ENCODE results near the gene CCR5.
"Not testable (repeated sequence)": the region's sequence is repeated elsewhere in the genome, so short reads cannot be mapped to it uniquely, and the experiment has no call there.

Gene CCR5

DNA sequence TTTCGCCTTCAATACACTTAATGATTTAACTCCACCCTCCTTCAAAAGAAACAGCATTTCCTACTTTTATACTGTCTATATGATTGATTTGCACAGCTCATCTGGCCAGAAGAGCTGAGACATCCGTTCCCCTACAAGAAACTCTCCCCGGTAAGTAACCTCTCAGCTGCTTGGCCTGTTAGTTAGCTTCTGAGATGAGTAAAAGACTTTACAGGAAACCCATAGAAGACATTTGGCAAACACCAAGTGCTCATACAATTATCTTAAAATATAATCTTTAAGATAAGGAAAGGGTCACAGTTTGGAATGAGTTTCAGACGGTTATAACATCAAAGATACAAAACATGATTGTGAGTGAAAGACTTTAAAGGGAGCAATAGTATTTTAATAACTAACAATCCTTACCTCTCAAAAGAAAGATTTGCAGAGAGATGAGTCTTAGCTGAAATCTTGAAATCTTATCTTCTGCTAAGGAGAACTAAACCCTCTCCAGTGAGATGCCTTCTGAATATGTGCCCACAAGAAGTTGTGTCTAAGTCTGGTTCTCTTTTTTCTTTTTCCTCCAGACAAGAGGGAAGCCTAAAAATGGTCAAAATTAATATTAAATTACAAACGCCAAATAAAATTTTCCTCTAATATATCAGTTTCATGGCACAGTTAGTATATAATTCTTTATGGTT, at the start of gene CCR5:
Gene CCR5 (plus strand): TSS at position 108 of the 680 bp plus-strand sequence. CDS start 1,957 bp downstream, outside the sequence.
- Histone ChIP-seq H3K4me3 (ENCODE audit: low read depth, low read length) (no peak within 1 kb of the TSS), H3K36me3 (ENCODE audit: control insufficient read depth, insufficient read depth, low read length) (no peaks in the 10 kb centered on the region), H3K27me3 (ENCODE audit: control insufficient read depth, insufficient read depth, low read length) (no peaks in the 10 kb centered on the region), H3K9ac (ENCODE audit: low read depth, low read length) (no peak within 1 kb of the TSS), H3K4me1 (ENCODE audit: control insufficient read depth, insufficient read depth, low read length) (no peaks in the 10 kb centered on the region), H3K9me3 (ENCODE audit: control insufficient read depth, insufficient read depth, low read length) (no peaks in the 10 kb centered on the region)

DNA sequence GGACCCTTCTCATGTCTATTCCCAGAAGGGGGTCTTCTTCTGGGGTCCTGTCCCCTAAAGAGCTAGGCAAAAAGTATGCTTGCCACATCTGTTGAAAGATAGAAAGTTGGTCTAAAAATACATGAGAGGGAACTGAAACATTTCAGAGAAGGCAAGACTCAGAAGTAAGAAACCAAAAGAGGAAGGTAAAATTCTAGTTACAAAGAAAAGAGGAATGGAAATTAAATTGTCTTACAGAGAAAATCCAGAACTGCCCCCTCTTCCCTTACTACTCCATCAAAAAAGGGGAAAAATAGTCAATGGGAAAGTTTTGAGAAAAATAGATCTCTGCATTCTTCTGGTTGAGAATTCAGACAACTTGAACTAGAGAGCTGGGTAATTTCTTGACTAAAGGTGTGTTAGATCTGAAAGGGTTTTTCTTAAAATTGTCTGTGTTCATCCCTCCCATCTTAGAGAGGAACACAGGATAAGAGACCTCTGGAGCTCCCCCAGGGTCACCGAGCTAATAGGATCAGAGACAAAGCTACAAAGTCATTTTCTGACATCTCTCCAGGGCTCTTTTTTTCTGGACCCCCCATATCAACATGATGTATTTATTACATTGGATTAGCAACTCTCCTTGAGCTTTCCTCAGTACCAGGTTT, 49.2 kb upstream of the CCR5 start:
- no peaks in the 10 kb centered on the region for H3K27me3 ChIP-seq (ENCODE audit: control insufficient read depth, insufficient read depth, low read length)
- no peak overlapping the region for H3K4me3 ChIP-seq (ENCODE audit: low read depth, low read length)
- no peak overlapping the region for H3K9ac ChIP-seq (ENCODE audit: low read depth, low read length)
- H3K9me3 ChIP-seq (ENCODE audit: control insufficient read depth, insufficient read depth, low read length) = peaks cover 3% of the 10 kb centered on the region
- H3K4me1 ChIP-seq (ENCODE audit: control insufficient read depth, insufficient read depth, low read length) = no peaks in the 10 kb centered on the region
- no peaks in the 10 kb centered on the region for H3K36me3 ChIP-seq (ENCODE audit: control insufficient read depth, insufficient read depth, low read length)

DNA sequence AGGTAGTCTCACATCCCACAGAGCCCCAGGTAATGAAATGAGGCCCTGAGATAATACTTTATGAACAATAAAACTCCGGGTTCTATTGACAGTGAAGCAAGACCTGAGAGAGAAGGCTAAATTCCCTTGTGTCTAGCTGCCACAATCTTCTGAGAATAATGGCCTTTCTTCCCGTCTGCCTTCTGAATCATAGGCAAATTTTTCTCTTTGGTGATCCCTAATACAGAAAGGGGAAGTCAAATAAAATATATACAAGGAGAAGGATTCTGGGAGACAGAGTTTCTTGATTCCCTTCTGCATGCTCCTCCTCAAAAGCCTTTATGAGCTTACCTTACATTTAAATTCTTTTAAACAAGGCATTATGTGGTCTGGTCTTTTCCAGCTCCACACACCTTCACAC, 46.7 kb upstream of the CCR5 start:
- peaks cover 3% of the 10 kb centered on the region for H3K9me3 ChIP-seq (ENCODE audit: control insufficient read depth, insufficient read depth, low read length)
- no peaks in the 10 kb centered on the region for H3K36me3 ChIP-seq (ENCODE audit: control insufficient read depth, insufficient read depth, low read length)
- H3K4me3 ChIP-seq (ENCODE audit: low read depth, low read length) = no peak overlapping the region
- H3K27me3 ChIP-seq (ENCODE audit: control insufficient read depth, insufficient read depth, low read length) = no peaks in the 10 kb centered on the region
- H3K4me1 ChIP-seq (ENCODE audit: control insufficient read depth, insufficient read depth, low read length) = no peaks in the 10 kb centered on the region
- H3K9ac ChIP-seq (ENCODE audit: low read depth, low read length) = no peak overlapping the region

DNA sequence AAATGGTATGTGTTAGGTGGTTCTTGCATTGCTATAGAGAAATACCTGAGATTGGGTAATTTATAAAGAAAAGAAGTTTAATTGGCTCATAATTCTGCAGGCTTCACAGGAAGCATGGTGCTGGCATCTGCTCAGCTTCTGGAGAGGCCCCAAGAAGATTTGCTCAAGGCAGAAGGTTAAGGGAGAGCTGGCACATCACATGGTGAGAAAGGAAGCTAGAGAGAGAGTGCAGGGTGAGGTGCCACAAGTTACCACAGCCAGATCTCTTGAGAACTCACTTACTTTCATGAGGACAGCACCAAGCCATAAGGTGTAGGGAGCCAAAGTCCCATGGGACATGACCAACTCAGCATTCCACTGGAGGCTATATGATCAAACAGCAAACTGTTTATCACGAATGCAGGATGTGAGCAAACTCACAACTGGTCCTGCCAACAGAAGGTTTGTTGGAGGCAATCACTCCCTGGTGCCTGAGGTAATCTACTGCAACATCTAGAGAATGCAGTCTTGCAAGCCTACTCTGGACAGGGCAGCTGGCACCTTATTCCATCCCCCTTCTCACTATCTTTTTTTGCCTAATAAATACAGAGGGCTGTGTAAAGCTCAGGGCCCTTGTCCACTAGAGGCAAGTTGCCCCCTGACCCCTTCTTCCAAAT, 45.0 kb upstream of the CCR5 start:
- Histone ChIP-seq H3K27me3 (ENCODE audit: control insufficient read depth, insufficient read depth, low read length) (no peaks in the 10 kb centered on the region), H3K4me3 (ENCODE audit: low read depth, low read length) (no peak overlapping the region), H3K36me3 (ENCODE audit: control insufficient read depth, insufficient read depth, low read length) (no peaks in the 10 kb centered on the region), H3K9ac (ENCODE audit: low read depth, low read length) (no peak overlapping the region), H3K4me1 (ENCODE audit: control insufficient read depth, insufficient read depth, low read length) (no peaks in the 10 kb centered on the region), H3K9me3 (ENCODE audit: control insufficient read depth, insufficient read depth, low read length) (no peaks in the 10 kb centered on the region)

DNA sequence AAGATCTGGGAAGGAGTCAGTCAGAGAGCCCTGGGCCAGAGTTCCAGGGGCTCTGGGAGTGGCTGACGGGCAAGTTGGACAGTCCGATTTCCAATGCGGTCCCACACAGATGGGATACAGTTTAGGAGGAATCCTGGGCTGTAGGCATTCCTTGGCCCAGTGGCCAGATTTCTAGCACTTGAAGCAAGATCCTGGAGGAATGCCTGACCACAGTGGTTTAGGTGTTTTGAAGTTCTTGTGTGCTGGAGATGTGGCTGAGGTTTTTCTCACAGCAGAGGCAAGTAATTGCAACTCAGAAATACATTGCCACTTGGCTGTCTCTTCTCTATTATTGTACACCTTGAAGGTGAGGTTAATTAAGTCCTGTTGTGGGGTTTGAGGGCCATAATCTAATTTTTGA, 40.1 kb upstream of the CCR5 start:
- not testable (repeated sequence) for H3K36me3 ChIP-seq (ENCODE audit: control insufficient read depth, insufficient read depth, low read length); H3K4me1 ChIP-seq (ENCODE audit: control insufficient read depth, insufficient read depth, low read length); H3K4me3 ChIP-seq (ENCODE audit: low read depth, low read length); H3K27me3 ChIP-seq (ENCODE audit: control insufficient read depth, insufficient read depth, low read length); H3K9me3 ChIP-seq (ENCODE audit: control insufficient read depth, insufficient read depth, low read length); H3K9ac ChIP-seq (ENCODE audit: low read depth, low read length)

DNA sequence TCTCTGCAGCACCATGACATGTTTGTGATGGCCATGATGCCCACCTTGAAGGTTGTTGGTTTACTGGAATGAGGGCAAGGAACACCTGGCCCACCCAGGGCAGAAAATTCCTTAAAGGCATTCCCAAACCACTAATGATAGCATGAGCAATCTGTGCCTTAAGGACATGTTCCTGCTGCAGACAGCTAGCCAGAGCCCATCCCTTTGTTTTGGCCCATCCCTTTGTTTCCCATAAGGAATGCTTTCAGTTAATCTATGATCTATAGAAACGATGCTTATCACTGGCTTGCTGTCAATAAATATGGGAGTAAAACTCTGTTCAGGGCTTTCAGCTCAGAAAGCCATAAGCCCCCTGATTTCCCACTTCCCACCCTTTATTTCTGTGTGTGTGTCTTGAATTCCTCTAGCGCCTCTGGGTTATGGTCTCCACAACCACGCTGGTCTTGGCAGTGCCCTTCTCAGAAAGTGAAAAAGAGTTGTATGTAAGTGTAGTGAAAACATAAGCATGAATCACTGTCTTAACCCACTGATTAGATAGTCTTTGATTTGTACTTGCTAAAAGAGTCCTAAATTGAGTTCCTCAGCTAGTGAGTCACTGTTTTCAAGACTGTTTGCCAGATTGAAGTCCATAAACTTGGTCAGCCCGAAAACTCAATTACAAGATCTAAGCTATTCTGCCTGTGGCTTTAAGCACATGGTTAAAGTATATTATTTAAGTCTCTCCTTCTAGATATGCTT, 35.8 kb upstream of the CCR5 start:
- H3K27me3 ChIP-seq (ENCODE audit: control insufficient read depth, insufficient read depth, low read length) = no peaks in the 10 kb centered on the region
- H3K36me3 ChIP-seq (ENCODE audit: control insufficient read depth, insufficient read depth, low read length) = no peaks in the 10 kb centered on the region
- H3K9me3 ChIP-seq (ENCODE audit: control insufficient read depth, insufficient read depth, low read length) = peaks cover 3% of the 10 kb centered on the region
- no peak overlapping the region for H3K4me3 ChIP-seq (ENCODE audit: low read depth, low read length)
- H3K4me1 ChIP-seq (ENCODE audit: control insufficient read depth, insufficient read depth, low read length) = no peaks in the 10 kb centered on the region
- no peak overlapping the region for H3K9ac ChIP-seq (ENCODE audit: low read depth, low read length)

DNA sequence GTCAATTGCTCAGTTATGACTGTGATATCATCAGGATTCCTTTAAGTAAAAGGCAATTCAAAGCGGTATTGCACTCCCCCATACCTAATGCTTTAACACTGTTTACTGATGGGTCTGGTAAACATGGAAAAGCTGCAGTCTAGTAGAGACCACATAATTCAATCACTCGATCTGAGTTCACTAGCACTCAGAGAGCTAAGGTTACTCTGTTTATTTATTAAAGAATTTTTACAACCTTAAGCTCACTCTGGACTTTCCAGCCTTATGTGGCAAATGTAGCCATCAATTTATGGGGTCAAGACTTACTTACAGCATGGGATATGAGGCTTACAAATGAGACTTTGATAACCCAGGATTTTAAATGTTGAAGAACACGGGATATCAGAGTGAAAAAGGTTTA, 35.2 kb upstream of the CCR5 start:
- Histone ChIP-seq H3K4me3 (ENCODE audit: low read depth, low read length) (no peak overlapping the region), H3K4me1 (ENCODE audit: control insufficient read depth, insufficient read depth, low read length) (no peaks in the 10 kb centered on the region), H3K36me3 (ENCODE audit: control insufficient read depth, insufficient read depth, low read length) (no peaks in the 10 kb centered on the region), H3K9ac (ENCODE audit: low read depth, low read length) (no peak overlapping the region), H3K27me3 (ENCODE audit: control insufficient read depth, insufficient read depth, low read length) (no peaks in the 10 kb centered on the region), H3K9me3 (ENCODE audit: control insufficient read depth, insufficient read depth, low read length) (peaks cover 3% of the 10 kb centered on the region)

DNA sequence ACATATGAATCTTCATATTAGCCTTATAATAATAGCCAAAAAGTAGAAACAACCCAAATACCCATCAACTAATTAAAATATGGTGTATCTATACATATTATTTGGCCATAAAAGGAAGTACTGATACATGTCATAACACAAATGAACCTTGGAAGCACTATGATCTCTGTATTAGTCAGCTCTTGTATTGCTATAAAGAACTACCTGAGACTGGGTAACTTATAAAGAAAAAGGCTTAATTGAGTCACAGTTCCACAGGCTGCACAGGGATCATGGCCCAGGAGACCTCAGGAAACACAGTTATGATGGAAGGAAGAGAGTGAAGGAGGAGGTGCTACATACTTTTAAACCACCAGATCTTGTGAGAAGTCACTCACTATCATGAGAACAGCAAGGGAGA, 32.8 kb upstream of the CCR5 start:
- H3K9me3 ChIP-seq (ENCODE audit: control insufficient read depth, insufficient read depth, low read length) = peaks cover 3% of the 10 kb centered on the region
- no peak overlapping the region for H3K4me3 ChIP-seq (ENCODE audit: low read depth, low read length)
- H3K27me3 ChIP-seq (ENCODE audit: control insufficient read depth, insufficient read depth, low read length) = no peaks in the 10 kb centered on the region
- H3K9ac ChIP-seq (ENCODE audit: low read depth, low read length) = no peak overlapping the region
- no peaks in the 10 kb centered on the region for H3K4me1 ChIP-seq (ENCODE audit: control insufficient read depth, insufficient read depth, low read length)
- no peaks in the 10 kb centered on the region for H3K36me3 ChIP-seq (ENCODE audit: control insufficient read depth, insufficient read depth, low read length)

DNA sequence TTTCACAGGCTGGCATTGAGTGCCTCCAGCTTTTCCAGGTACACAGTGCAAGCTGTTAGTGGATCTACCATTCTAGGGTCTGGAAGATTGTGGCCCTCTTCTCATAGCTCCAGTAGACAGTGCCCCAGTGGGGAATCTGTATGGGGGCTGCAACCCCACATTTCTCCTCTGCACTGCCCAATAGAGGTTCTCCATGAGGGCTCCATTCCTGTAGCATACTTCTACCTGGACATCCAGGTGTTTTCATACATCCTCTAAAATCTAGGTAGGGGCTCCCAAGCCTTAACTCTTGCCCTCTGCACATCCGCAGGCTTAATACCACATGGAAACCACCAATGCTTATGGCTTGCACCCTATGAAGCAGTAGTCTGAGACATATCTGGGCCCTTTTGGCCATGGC, 31.9 kb upstream of the CCR5 start:
- H3K9ac ChIP-seq (ENCODE audit: low read depth, low read length) = no peak overlapping the region
- H3K9me3 ChIP-seq (ENCODE audit: control insufficient read depth, insufficient read depth, low read length) = peaks cover 3% of the 10 kb centered on the region
- H3K4me3 ChIP-seq (ENCODE audit: low read depth, low read length) = no peak overlapping the region
- no peaks in the 10 kb centered on the region for H3K36me3 ChIP-seq (ENCODE audit: control insufficient read depth, insufficient read depth, low read length)
- no peaks in the 10 kb centered on the region for H3K27me3 ChIP-seq (ENCODE audit: control insufficient read depth, insufficient read depth, low read length)
- H3K4me1 ChIP-seq (ENCODE audit: control insufficient read depth, insufficient read depth, low read length) = no peaks in the 10 kb centered on the region

DNA sequence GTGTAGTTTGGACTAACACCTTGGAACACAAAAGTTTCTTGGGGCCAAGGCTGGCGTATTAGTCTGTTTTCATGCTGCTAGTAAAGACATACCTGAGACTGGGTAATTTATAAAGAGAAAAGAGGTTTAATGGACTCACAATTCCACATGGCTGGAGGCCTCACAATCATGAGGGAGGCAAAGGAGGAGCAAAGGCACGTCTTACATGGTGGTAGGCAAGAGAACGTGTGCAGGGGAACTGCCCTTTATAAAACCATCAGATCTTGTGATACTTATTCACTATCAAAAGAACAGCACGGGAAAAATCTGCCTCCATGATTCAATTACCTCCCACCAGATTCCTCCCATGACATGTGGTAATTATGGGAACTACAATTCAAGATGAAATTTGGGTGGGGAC, 26.3 kb upstream of the CCR5 start:
- H3K4me3 ChIP-seq (ENCODE audit: low read depth, low read length) = no peak overlapping the region
- no peaks in the 10 kb centered on the region for H3K36me3 ChIP-seq (ENCODE audit: control insufficient read depth, insufficient read depth, low read length)
- H3K9ac ChIP-seq (ENCODE audit: low read depth, low read length) = no peak overlapping the region
- H3K27me3 ChIP-seq (ENCODE audit: control insufficient read depth, insufficient read depth, low read length) = no peaks in the 10 kb centered on the region
- H3K4me1 ChIP-seq (ENCODE audit: control insufficient read depth, insufficient read depth, low read length) = no peaks in the 10 kb centered on the region
- no peaks in the 10 kb centered on the region for H3K9me3 ChIP-seq (ENCODE audit: control insufficient read depth, insufficient read depth, low read length)

DNA sequence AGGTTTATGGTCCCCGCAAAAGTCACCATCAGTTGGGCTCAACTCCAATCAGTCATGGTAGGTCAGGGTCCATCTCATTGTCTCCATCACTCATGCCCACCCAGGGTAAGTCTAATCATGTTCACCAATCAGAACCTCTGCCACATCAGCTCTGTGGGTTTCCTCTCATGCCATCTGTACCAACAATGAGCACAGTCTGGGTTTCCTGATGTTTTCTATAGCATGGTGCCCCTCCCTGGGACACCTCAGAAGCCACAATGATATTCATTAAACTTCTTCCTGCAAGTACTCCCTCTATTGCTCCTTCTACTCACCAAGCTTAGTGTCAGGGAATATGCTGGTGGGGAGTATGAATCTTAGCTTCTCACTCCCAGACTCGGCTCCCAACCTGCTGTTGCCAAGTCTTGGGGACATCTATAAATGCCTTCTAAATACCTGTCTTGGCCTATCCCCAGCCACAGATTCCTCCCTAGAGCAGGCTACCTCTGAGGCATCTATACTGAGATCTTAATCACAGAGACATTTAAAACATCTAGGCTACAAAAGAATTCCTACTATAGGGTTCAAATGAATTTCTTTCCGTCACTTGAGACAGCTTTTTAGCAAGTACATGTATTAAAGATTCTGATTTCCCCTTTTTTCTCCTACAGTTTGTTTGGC, 21.8 kb upstream of the CCR5 start:
- H3K9ac ChIP-seq (ENCODE audit: low read depth, low read length) = no peak overlapping the region

More for the DNA sequence above, 21.8 kb upstream of the CCR5 start:
- Histone ChIP-seq H3K27me3 (ENCODE audit: control insufficient read depth, insufficient read depth, low read length) (no peaks in the 10 kb centered on the region), H3K36me3 (ENCODE audit: control insufficient read depth, insufficient read depth, low read length) (no peaks in the 10 kb centered on the region), H3K4me3 (ENCODE audit: low read depth, low read length) (no peak overlapping the region), H3K4me1 (ENCODE audit: control insufficient read depth, insufficient read depth, low read length) (peaks cover 3% of the 10 kb centered on the region), H3K9me3 (ENCODE audit: control insufficient read depth, insufficient read depth, low read length) (no peaks in the 10 kb centered on the region)
